ENCODE data around the gene SDF4.

The SDF4 gene

DNA sequence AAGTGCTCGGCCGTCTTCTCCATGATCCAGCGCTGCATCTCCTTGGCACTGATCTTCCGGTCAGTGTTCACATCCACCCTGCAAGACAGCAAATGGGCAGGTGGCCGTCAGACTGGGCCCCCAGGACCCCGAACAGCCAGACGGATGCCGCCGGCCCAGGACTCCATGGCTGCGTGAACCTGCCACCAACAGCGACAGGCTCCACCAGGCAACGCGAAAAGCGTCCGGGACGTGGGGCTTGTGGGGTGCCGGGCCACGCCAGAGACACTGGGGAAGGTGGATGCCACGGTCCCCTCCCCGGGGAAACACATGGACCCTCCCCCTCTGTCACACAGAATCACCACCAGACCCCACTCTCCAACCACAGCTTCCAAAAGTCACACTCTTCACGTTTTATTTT, 7.9 kb downstream of the SDF4 start:
- H3K4me3 ChIP-seq (ENCODE audit: control insufficient read depth, low read depth, low read length), result no peak overlapping the region
- TF ChIP-seq, protein P1, sequence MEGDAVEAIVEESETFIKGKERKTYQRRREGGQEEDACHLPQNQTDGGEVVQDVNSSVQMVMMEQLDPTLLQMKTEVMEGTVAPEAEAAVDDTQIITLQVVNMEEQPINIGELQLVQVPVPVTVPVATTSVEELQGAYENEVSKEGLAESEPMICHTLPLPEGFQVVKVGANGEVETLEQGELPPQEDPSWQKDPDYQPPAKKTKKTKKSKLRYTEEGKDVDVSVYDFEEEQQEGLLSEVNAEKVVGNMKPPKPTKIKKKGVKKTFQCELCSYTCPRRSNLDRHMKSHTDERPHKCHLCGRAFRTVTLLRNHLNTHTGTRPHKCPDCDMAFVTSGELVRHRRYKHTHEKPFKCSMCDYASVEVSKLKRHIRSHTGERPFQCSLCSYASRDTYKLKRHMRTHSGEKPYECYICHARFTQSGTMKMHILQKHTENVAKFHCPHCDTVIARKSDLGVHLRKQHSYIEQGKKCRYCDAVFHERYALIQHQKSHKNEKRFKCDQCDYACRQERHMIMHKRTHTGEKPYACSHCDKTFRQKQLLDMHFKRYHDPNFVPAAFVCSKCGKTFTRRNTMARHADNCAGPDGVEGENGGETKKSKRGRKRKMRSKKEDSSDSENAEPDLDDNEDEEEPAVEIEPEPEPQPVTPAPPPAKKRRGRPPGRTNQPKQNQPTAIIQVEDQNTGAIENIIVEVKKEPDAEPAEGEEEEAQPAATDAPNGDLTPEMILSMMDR (IDR thresholded peaks at IDR 0.05; ENCODE audit: control insufficient read depth, insufficient read depth, low read depth, low read length, missing control alignments), result no peak

GRCh38 chr1:1223321-1223720, 8.5 kb downstream of the SDF4 start:
- TF ChIP-seq, protein P1 (IDR thresholded peaks at IDR 0.05; ENCODE audit: control insufficient read depth, insufficient read depth, low read depth, low read length, missing control alignments), result no peak
- DNase-seq (ENCODE audit: low read depth), result no peak
- H3K4me3 ChIP-seq (ENCODE audit: control insufficient read depth, low read depth, low read length), result no peak overlapping the region

More for the DNA sequence above, 7.9 kb downstream of the SDF4 start:
- no peak for DNase-seq (ENCODE audit: low read depth)

GRCh38 chr1:1222575-1223225, 9.1 kb downstream of the SDF4 start:
- H3K4me3 ChIP-seq (ENCODE audit: control insufficient read depth, low read depth, low read length), result no peak overlapping the region
- no peak for DNase-seq (ENCODE audit: low read depth)
- TF ChIP-seq, protein P1 (IDR thresholded peaks at IDR 0.05; ENCODE audit: control insufficient read depth, insufficient read depth, low read depth, low read length, missing control alignments), result no peak

GRCh38 chr1:1221887-1222574, 9.8 kb downstream of the SDF4 start:
- DNase-seq (ENCODE audit: low read depth), result no peak
- no peak overlapping the region for H3K4me3 ChIP-seq (ENCODE audit: control insufficient read depth, low read depth, low read length)
- TF ChIP-seq, protein P1 (IDR thresholded peaks at IDR 0.05; ENCODE audit: control insufficient read depth, insufficient read depth, low read depth, low read length, missing control alignments), result no peak

GRCh38 chr1:1220197-1220596, 11.6 kb downstream of the SDF4 start:
- DNase-seq (ENCODE audit: low read depth), result no peak
- TF ChIP-seq, protein P1 (IDR thresholded peaks at IDR 0.05; ENCODE audit: control insufficient read depth, insufficient read depth, low read depth, low read length, missing control alignments), result no peak
- H3K4me3 ChIP-seq (ENCODE audit: control insufficient read depth, low read depth, low read length), result no peak overlapping the region

DNA sequence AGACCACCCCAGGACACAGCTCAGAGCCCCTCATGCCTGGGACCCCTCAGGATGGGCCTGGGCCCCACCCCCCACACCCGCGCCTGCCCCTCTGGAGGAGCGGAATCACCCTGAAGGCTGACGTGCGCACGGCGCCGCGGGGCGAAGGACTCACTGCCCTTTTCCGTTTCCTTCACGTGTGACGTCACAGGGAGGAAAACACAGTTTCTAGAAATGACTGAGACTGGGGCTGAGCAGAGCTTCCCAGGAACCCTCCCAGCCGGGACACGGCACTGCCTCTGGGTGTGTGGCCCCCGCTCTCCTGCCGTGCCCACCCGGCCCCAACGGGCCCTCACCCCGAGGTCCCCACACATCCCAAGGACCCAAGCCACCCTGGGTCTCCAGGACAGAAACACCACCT, 12.5 kb downstream of the SDF4 start:
- TF ChIP-seq, protein P1 (IDR thresholded peaks at IDR 0.05; ENCODE audit: control insufficient read depth, insufficient read depth, low read depth, low read length, missing control alignments), result no peak
- no peak for DNase-seq (ENCODE audit: low read depth)
- H3K4me3 ChIP-seq (ENCODE audit: control insufficient read depth, low read depth, low read length), result no peak overlapping the region
